Cardiac muscle cell (in vitro differentiated cells and primary cell): Measurements from ENCODE around the gene EDN1. TPM values are rescaled to one million over a fixed set of nuclear protein-coding genes. Genes with fewer than 3 reads are reported as not detected.

Experiments used
- DNase-seq, 2 donors: peaks; one replicate each; pipeline versions ENCODE4 v3.0.0 to v3.0.0-alpha.2; 2010 to 2017; ENCODE audit warnings: low read depth in 1 of 2, low spot score in 1 of 2
- H3K27ac ChIP-seq: fragments of 200-600 bp; sonication (generic); 2 replicates; pipeline ENCODE4 v1.5.1; 2016
- H3K27me3 ChIP-seq: fragments of 200-600 bp; sonication (generic); 2 replicates; pipeline ENCODE4 v1.6.0; 2016; ENCODE audit warnings: control low read depth
- H3K36me3 ChIP-seq: fragments of 200-600 bp; sonication (generic); 2 replicates; pipeline ENCODE4 v1.5.1; 2016; ENCODE audit warnings: control low read depth
- H3K4me1 ChIP-seq: fragments of 200-600 bp; sonication (generic); 2 replicates; pipeline ENCODE4 v1.8.1; 2017; ENCODE audit warnings: low read depth, mild to moderate bottlenecking, mixed run types
- H3K4me3 ChIP-seq: fragments of 200-600 bp; sonication (generic); 2 replicates; pipeline ENCODE4 v1.5.1; 2016; ENCODE audit warnings: mild to moderate bottlenecking
- H3K9me3 ChIP-seq: fragments of 200-600 bp; sonication (generic); 2 replicates; pipeline ENCODE4 v1.5.1; 2017; ENCODE audit warnings: low read depth, mild to moderate bottlenecking, control low read depth
- polyA plus RNA-seq: library from polyadenylated mRNA; unstranded; fragments of >200 nt; fragmentation: Nextera tagmentation; extraction: Ambion mirVana; gene quantifications from 2 replicates; pipeline ENCODE4 v1.2.1, GENCODE V29; 2016
- total RNA-seq: library from RNA; depleted of rRNA; stranded (reverse); fragments of >200 nt; gene quantifications from 2 replicates; pipeline ENCODE4 v1.2.3, GENCODE V29; 2016
- TF ChIP-seq, protein P1 (sequence below): IDR thresholded peaks from 2 replicates; pipeline ENCODE4 v1.5.1; 2012; ENCODE audit warnings: low read depth, mild to moderate bottlenecking, low read length

EDN1 gene
- total and polyA plus RNA-seq, 2 experiments from 2014 or later: 0.86 to 1.2 TPM

DNA sequence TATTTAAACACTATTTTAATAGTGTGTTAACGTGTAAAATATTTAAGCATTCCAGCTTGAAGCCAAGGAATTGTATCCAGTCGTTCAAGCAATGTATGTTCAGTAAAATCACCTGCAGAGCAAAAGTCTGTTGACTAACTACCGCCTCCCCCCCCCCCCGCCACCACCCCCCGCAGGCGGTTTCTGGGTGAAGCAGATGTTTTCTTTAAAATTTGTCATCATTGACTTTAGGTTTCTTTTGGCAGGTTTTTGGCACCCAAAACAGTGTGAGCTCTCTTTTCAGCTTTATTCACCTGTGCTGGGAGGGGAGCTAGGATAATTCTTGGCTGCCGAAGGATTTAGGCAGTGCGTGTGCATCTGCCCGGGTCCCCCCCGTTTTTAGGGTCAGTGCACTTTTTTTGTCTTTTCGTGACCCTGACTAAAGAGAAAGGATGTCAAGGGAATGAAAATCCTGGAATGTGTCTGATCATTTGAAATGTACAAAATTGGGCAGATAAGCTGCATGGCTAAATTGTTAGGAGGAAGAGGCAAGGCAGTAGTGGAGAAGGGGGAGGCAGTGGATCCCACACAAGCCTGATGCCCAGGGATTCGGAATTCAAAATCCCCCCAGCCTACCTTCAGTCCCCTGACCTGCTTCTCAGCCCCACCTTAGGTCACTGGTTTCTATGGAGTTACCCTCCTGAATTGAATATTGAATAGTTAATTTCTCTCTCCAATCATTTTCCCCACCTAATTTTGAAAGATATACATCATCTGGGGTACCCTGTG lies 1.1 kb downstream of the EDN1 start:
- Histone ChIP-seq H3K4me3 (no peak overlapping the region), H3K27me3 (peaks cover 16% of the 10 kb centered on the region)
- DNase-seq: no peak

DNA sequence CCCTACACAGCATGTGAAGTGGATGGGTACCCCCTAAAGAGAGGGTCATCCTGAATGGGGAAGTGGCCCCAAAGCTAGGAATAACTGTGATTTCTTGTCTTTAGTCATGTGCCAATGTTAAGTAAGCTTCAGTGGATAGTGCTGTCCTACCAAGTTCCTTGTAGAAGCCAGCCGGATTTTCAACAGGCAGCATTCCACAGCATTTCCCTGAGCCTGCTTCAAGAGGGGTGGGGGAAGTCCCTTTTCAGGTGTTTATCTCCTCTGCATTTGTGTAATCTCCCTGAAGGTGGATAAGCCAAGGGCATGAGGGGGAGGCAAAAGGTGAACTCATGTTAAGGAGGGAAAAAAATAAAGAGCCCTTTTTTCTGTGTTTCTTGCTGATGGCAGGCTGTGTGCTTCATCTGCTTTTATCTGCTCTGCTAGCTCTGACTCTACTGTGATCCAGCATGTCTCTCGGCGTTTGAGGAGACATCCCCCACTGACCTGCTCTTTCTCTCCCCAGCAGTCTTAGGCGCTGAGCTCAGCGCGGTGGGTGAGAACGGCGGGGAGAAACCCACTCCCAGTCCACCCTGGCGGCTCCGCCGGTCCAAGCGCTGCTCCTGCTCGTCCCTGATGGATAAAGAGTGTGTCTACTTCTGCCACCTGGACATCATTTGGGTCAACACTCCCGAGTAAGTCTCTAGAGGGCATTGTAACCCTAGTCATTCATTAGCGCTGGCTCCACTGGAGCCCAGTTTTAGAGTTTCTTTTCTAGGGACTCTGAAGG lies 1.9 kb downstream of the EDN1 start:
- H3K4me3 ChIP-seq: no peak overlapping the region
- no peaks in the 10 kb centered on the region for H3K9me3 ChIP-seq
- peaks cover 16% of the 10 kb centered on the region for H3K27me3 ChIP-seq
- no peak overlapping the region for H3K27ac ChIP-seq
- no peaks in the 10 kb centered on the region for H3K36me3 ChIP-seq
- no peaks in the 10 kb centered on the region for H3K4me1 ChIP-seq
- DNase-seq: peak in 1 of 2 donors; percentile 65
- TF ChIP-seq, protein P1, sequence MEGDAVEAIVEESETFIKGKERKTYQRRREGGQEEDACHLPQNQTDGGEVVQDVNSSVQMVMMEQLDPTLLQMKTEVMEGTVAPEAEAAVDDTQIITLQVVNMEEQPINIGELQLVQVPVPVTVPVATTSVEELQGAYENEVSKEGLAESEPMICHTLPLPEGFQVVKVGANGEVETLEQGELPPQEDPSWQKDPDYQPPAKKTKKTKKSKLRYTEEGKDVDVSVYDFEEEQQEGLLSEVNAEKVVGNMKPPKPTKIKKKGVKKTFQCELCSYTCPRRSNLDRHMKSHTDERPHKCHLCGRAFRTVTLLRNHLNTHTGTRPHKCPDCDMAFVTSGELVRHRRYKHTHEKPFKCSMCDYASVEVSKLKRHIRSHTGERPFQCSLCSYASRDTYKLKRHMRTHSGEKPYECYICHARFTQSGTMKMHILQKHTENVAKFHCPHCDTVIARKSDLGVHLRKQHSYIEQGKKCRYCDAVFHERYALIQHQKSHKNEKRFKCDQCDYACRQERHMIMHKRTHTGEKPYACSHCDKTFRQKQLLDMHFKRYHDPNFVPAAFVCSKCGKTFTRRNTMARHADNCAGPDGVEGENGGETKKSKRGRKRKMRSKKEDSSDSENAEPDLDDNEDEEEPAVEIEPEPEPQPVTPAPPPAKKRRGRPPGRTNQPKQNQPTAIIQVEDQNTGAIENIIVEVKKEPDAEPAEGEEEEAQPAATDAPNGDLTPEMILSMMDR: peak; percentile 45

More for the DNA sequence above, 1.1 kb downstream of the EDN1 start:
- Histone ChIP-seq H3K36me3 (no peaks in the 10 kb centered on the region), H3K9me3 (no peaks in the 10 kb centered on the region), H3K4me1 (no peaks in the 10 kb centered on the region), H3K27ac (no peak overlapping the region)
- TF ChIP-seq, protein P1: no peak

DNA sequence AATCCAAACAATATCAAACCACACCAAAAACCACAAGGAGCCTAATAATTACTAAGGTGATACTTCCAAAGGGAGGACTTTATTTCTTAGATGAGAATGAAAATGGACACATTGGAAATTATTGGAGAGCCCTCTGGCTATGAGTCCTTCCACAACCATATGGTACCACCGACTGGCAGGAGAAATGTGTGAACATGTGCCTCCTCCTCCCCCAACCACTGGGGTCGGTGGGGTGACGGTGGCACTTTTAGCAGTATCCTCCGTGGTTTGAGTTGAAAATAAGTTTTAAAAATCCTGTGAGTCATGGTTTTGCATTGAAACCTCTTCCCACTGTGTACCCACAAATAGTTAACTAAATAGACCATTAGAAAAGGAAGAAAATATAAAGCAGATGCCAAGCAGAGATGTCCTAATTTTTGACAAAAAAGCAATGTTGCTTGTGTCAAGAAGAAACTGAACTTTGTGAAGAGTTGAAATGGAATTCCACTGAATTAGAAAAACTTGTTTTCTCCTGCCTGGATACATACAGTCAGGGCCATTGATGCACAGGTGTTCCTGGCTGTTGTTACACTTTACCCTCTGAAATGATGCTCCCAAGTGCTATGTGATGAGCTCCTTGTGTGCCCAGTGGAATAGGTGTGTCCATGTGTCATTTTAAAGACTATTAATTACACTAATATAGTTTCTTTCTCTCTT lies 3.2 kb downstream of the EDN1 start:
- Histone ChIP-seq H3K27ac (no peak overlapping the region), H3K36me3 (no peaks in the 10 kb centered on the region)

DNA sequence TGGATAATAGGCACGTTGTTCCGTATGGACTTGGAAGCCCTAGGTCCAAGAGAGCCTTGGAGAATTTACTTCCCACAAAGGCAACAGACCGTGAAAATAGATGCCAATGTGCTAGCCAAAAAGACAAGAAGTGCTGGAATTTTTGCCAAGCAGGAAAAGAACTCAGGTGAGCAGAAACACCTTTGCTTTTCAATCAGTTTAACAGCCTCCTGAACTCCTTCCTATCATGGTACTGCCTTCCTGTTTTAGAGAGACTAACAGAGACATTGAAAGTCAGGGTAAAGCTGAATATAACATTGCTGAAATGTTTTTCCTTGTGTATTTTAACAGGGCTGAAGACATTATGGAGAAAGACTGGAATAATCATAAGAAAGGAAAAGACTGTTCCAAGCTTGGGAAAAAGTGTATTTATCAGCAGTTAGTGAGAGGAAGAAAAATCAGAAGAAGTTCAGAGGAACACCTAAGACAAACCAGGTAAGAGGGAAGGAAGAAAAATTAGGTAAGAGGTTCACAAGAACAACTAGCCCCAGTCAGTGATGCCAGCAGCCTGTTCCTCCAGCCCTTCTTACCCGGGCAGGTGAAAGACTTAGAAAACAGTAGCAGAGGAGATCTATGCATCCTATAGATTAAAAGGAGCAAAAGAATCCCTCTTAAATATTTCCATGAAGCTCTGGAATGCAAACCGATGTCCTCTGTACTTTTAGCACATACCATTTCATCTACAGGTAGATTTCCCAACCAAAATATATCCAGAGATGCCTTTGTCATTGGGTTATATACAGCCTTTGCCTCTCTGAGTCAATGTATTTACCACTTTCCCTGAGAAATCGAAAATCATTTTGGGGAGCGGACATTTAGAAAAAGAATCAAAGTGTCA lies 4.0 kb downstream of the EDN1 start:
- TF ChIP-seq, protein P1: no peak
- no peak for DNase-seq
- Histone ChIP-seq H3K4me1 (no peaks in the 10 kb centered on the region), H3K9me3 (no peaks in the 10 kb centered on the region), H3K36me3 (no peaks in the 10 kb centered on the region), H3K4me3 (no peak overlapping the region), H3K27me3 (peaks cover 16% of the 10 kb centered on the region), H3K27ac (no peak overlapping the region)

More for the DNA sequence above, 3.2 kb downstream of the EDN1 start:
- peaks cover 16% of the 10 kb centered on the region for H3K27me3 ChIP-seq
- no peak overlapping the region for H3K4me3 ChIP-seq
- TF ChIP-seq, protein P1: no peak
- DNase-seq: no peak
- no peaks in the 10 kb centered on the region for H3K9me3 ChIP-seq
- no peaks in the 10 kb centered on the region for H3K4me1 ChIP-seq
